ENCODE results near the gene SLC2A6.

The SLC2A6 gene

GRCh38 chr9:133510926-133511505 is 32.1 kb upstream of the SLC2A6 start:
- H3K4me3 ChIP-seq (ENCODE audit: low read depth, low read length), result no peak overlapping the region
- DNase-seq (ENCODE audit: low read depth), result no peak

DNA sequence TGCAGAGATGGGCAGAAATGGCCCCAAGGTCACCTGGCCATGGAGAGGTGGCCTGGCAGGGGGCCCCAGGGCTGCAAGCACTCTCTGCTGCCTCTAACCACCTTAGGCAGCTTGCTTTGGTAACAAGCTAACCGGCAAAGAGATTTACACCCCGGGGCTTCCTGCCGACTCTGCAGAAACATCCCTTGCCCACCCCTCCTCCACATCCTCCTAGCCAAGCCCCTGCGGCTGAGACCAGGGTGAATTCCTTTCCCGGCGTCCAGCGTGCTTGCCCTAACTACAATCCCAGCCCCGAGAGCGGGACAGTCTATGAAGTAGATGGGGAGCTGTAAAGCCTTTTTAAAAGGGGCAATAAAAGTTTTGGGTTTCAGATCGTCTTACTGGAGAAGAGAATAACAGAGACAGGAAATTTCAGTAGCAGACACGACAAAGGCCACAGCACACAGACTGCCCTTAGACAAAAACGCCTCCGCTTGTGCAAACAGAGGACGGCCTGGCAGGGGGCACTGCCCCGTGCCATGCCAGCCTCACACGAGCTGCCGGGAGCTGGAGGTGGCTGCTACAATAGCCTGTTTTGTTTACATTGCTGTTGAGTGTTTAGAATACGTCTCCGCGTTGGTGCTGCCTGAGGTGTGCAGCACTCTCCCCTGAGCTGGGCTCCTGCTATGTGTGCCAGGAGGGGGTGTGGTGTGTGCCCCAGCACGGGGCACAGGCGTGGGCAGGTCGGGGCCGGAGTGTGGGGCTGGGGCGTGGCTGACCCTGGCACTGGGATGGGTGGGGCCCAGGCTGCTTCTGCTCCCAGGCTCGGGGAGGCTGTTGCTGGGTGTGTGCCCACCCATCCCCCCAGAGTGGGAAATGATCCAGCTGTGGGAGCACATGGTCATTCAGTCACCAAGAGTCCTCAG is 30.5 kb upstream of the SLC2A6 start:
- no peak overlapping the region for H3K4me3 ChIP-seq (ENCODE audit: low read depth, low read length)
- no peak for TF ChIP-seq CTCF (conservative IDR thresholded peaks at IDR 0.05; ENCODE audit: low read depth, low read length)
- no peak for DNase-seq (ENCODE audit: low read depth)

More at GRCh38 chr9:133510926-133511505, 32.1 kb upstream of the SLC2A6 start:
- TF ChIP-seq CTCF (conservative IDR thresholded peaks at IDR 0.05; ENCODE audit: low read depth, low read length), result no peak

DNA sequence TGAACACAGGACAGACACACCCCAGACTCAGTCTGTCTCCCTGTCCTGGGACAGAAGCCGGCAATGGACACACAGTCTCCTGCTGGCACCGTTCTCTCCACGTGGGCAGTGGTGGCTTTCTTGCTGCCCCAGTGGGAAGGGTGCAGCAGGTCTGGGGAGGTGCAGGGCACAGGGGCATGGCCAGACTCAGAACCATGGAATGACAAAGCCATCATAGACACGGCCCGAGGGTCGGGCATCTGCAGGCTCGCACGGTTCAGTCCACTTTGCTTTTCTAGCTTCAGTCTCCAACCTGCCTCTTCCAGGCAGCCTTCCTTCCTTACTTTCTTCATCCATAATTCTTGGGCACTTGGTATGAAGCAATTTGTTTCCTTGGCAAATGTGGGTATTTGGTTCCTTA is 29.1 kb upstream of the SLC2A6 start:
- no peak for TF ChIP-seq CTCF (conservative IDR thresholded peaks at IDR 0.05; ENCODE audit: low read depth, low read length)
- H3K4me3 ChIP-seq (ENCODE audit: low read depth, low read length), result no peak overlapping the region
- no peak for DNase-seq (ENCODE audit: low read depth)

- no peak for DNase-seq (ENCODE audit: low read depth)
- TF ChIP-seq CTCF (conservative IDR thresholded peaks at IDR 0.05; ENCODE audit: low read depth, low read length), result no peak
- H3K4me3 ChIP-seq (ENCODE audit: low read depth, low read length), result no peak overlapping the region
Measured at GRCh38 chr9:133507246-133507965, 28.5 kb upstream of the SLC2A6 start.

- peak; percentile 59 for DNase-seq (ENCODE audit: low read depth)
- TF ChIP-seq CTCF (conservative IDR thresholded peaks at IDR 0.05; ENCODE audit: low read depth, low read length), result peak; percentile 5
Measured at GRCh38 chr9:133506653-133507038, 27.7 kb upstream of the SLC2A6 start.

DNA sequence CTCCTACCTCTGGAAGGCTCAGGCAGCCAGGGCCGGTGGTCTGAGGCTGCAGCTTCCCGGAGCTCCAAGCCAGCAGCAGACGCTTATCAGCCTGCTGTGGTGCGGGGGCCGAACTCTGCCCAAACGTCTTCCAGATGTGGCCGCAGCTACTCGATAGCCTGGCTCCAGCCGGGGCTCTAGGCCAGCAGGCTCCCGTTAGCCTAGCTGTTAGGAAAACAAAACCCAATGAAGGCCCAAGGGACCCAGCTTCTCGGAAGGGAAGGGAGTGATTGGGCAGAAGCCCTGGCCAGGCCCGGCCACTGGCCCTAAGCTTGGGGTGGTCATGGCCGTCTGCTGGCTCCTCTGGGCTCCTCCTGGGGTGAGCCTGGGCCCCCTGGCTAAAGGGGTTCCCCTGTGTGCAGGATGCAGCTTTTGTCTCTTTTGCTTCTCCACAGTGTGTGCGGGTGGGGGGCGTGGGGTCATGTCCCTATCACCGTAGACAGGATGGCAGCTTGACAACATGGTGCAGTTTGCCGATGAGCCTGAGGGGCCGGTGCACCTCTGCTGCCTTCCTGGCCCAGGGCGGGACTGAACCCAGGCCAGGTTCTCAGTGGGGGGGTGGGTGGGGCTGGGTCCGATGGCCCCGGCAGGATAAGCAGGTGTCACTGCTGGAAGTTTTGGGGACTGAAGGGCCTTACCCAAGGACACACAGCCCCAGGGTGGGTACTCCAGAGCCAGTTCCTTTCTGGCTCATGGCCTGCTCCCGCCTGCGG is 27.2 kb upstream of the SLC2A6 start:
- H3K4me3 ChIP-seq (ENCODE audit: low read depth, low read length), result no peak overlapping the region
- DNase-seq (ENCODE audit: low read depth), result no peak
- TF ChIP-seq CTCF (conservative IDR thresholded peaks at IDR 0.05; ENCODE audit: low read depth, low read length), result no peak

More at GRCh38 chr9:133506653-133507038, 27.7 kb upstream of the SLC2A6 start:
- H3K4me3 ChIP-seq (ENCODE audit: low read depth, low read length), result no peak overlapping the region
